Measurements from ENCODE around the gene DERA.

DNA sequence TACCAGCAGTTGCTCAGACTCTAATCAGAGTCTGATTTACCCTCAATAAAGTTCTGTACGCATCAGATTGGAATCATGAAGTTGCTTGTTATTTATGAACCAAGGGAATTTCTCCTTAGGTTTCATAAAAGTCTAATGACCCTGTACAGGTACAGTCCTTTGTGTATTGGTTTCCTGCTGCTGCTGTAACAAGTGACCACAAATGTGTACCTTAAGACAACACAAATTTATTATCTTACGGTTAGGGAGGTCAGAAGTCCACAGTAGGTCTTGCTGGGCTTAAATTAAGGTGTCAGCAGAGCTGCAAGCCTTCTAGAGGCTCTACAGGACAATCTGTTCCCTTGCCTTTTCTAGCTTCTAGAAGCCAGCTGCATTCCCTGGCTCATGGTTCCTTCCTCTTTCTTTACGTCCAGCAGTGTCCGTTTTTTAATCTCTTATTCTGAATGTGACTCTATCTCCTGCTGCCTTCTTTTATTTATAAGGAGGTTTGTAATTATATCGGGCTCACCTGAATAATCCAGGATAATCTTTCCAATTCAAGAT, 6.7 kb upstream of the DERA start:
- TF ChIP-seq, protein P1, sequence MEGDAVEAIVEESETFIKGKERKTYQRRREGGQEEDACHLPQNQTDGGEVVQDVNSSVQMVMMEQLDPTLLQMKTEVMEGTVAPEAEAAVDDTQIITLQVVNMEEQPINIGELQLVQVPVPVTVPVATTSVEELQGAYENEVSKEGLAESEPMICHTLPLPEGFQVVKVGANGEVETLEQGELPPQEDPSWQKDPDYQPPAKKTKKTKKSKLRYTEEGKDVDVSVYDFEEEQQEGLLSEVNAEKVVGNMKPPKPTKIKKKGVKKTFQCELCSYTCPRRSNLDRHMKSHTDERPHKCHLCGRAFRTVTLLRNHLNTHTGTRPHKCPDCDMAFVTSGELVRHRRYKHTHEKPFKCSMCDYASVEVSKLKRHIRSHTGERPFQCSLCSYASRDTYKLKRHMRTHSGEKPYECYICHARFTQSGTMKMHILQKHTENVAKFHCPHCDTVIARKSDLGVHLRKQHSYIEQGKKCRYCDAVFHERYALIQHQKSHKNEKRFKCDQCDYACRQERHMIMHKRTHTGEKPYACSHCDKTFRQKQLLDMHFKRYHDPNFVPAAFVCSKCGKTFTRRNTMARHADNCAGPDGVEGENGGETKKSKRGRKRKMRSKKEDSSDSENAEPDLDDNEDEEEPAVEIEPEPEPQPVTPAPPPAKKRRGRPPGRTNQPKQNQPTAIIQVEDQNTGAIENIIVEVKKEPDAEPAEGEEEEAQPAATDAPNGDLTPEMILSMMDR (IDR thresholded peaks at IDR 0.05) = no peak
- TF ChIP-seq POLR2A (IDR thresholded peaks at IDR 0.05) = no peak
